Loucy (cell line): Measurements from ENCODE around the gene IHH.

ENCODE experiments used
- CTCF ChIP-seq: fragments of 200-600 bp; sonication (generic); conservative IDR thresholded peaks from 2 replicates; pipeline ENCODE4 v1.5.1; 2014; ENCODE audit warnings: mild to moderate bottlenecking, antibody characterized with exemption, low read length
- EZH2phosphoT487 ChIP-seq: fragments of 200-600 bp; IDR thresholded peaks from 2 replicates; pipeline ENCODE4 v1.6.1; 2018; ENCODE audit warnings: antibody characterized with exemption, mild to moderate bottlenecking, moderate library complexity, borderline replicate concordance

- TF ChIP-seq EZH2phosphoT487 (no peak), CTCF (no peak)
Measured at GRCh38 chr2:219022041-219022440, 38.7 kb downstream of the IHH start.
